CD4-positive, alpha-beta T cell treated with Interleukin-6 for 4 hours (primary cell): ENCODE data around the gene DNAH9.

Source experiments
- DNase-seq: peaks from one replicate; pipeline ENCODE4 v3.0.0-alpha.2; 2020; ENCODE audit warnings: mixed read lengths

Gene DNAH9

GRCh38 chr17:11852231-11852630 is 254.0 kb downstream of the DNAH9 start:
- DNase-seq: no peak

- no peak for DNase-seq
These were observed 254.6 kb downstream of the DNAH9 start for GRCh38 chr17:11852912-11853311.

GRCh38 chr17:11853321-11854151 is 255.3 kb downstream of the DNAH9 start:
- no peak for DNase-seq

- DNase-seq: no peak
These were observed 257.0 kb downstream of the DNAH9 start for GRCh38 chr17:11855306-11855705.

GRCh38 chr17:11857006-11857405 is 258.7 kb downstream of the DNAH9 start:
- no peak for DNase-seq

- no peak for DNase-seq
These were observed 271.6 kb downstream of the DNAH9 start for GRCh38 chr17:11869680-11870394.

GRCh38 chr17:11871773-11872172 is 273.5 kb downstream of the DNAH9 start:
- no peak for DNase-seq

GRCh38 chr17:11874756-11875155 is 276.5 kb downstream of the DNAH9 start:
- no peak for DNase-seq

GRCh38 chr17:11880714-11881113 is 282.4 kb downstream of the DNAH9 start:
- no peak for DNase-seq

- DNase-seq: no peak
These were observed 284.4 kb downstream of the DNAH9 start for GRCh38 chr17:11882716-11883115.

GRCh38 chr17:11885051-11885450 is 286.8 kb downstream of the DNAH9 start:
- no peak for DNase-seq

GRCh38 chr17:11889266-11889665 is 291.0 kb downstream of the DNAH9 start:
- DNase-seq: no peak

- DNase-seq: no peak
These were observed 295.6 kb downstream of the DNAH9 start for GRCh38 chr17:11893862-11894261.

- DNase-seq: no peak
These were observed 297.9 kb downstream of the DNAH9 start for GRCh38 chr17:11896199-11896598.

GRCh38 chr17:11898526-11899235 is 300.4 kb downstream of the DNAH9 start:
- no peak for DNase-seq

GRCh38 chr17:11899537-11899942 is 301.3 kb downstream of the DNAH9 start:
- no peak for DNase-seq

GRCh38 chr17:11900041-11900476 is 301.8 kb downstream of the DNAH9 start:
- DNase-seq: no peak

GRCh38 chr17:11900655-11901054 is 302.4 kb downstream of the DNAH9 start:
- no peak for DNase-seq

- no peak for DNase-seq
These were observed 303.7 kb downstream of the DNAH9 start for GRCh38 chr17:11901931-11902330.

- DNase-seq: no peak
These were observed 310.5 kb downstream of the DNAH9 start for GRCh38 chr17:11908711-11909146.

GRCh38 chr17:11909348-11909747 is 311.1 kb downstream of the DNAH9 start:
- DNase-seq: no peak

- no peak for DNase-seq
These were observed 317.8 kb downstream of the DNAH9 start for GRCh38 chr17:11916091-11916490.

- DNase-seq: no peak
These were observed 319.1 kb downstream of the DNAH9 start for GRCh38 chr17:11917415-11917814.

GRCh38 chr17:11921296-11921695 is 323.0 kb downstream of the DNAH9 start:
- DNase-seq: no peak
